ENCODE measurements around the gene TMEM125. TPM values are rescaled to one million over a fixed set of nuclear protein-coding genes. Genes with fewer than 3 reads are reported as not detected.
A peak's percentile ranks its signal among the peaks of the same experiment; 100 is the strongest.

TMEM125 gene
- total and polyA plus RNA-seq, 2 of the 4 experiments (the other 2 are of a cell fraction) = under 0.01 to 0.03 TPM

- Histone ChIP-seq H2BK20ac (ENCODE audit: low read depth, low read length) (no peak overlapping the region), H4K8ac (ENCODE audit: low read depth in 2 of 2, low read length in 2 of 2) (no peak overlapping the region), H4K91ac (ENCODE audit: insufficient read depth, low read depth, low read length) (no peak overlapping the region), H2BK5ac (ENCODE audit: low read depth, low read length, poor library complexity, severe bottlenecking) (no peak overlapping the region), H3K4me1 (ENCODE audit: control insufficient read depth, insufficient read depth, low read length) (peaks cover 5% of the 10 kb centered on the region), H2AK5ac (ENCODE audit: low read depth, low read length) (no peak overlapping the region), H3K36me3 (ENCODE audit: control insufficient read depth, insufficient read depth, low read length) (no peaks in the 10 kb centered on the region), H3K4ac (ENCODE audit: low read depth, low read length) (no peak overlapping the region), H3K18ac (ENCODE audit: low read depth, low read length) (no peak overlapping the region), H3K14ac (replicated peaks; ENCODE audit: low read depth, low read length) (no peak overlapping the region), H3K56ac (ENCODE audit: extremely low read depth, insufficient read depth, low read length) (no peak overlapping the region), H3K27ac (ENCODE audit: insufficient read depth, low read length) (no peak overlapping the region), H3K27me3 (ENCODE audit: control insufficient read depth, insufficient read depth, low read length) (no peaks in the 10 kb centered on the region), H3K4me3 (ENCODE audit: insufficient read depth, low read depth, low read length) (no peak overlapping the region), H3K9me1 (ENCODE audit: insufficient read depth, low read length) (peaks cover 3% of the 10 kb centered on the region; the same call in 1 of the 2 replicates), H2AFZ (replicated peaks; ENCODE audit: low read length, poor library complexity) (no peak overlapping the region), H3K9me3 (ENCODE audit: control insufficient read depth, insufficient read depth, low read length) (no peaks in the 10 kb centered on the region), H2AK9ac (replicated peaks; ENCODE audit: low read depth, low read length, poor library complexity) (peak overlapping the region; percentile 44), H4K5ac (ENCODE audit: low read depth, low read length) (no peak overlapping the region), H3K79me1 (ENCODE audit: low read depth in 1 of 2, low read length in 2 of 2) (no peaks in the 10 kb centered on the region), H3K23ac (ENCODE audit: low read depth, low read length) (no peak overlapping the region), H2BK120ac (ENCODE audit: low read depth, low read length) (no peak overlapping the region), H3K4me2 (ENCODE audit: low read depth, low read length) (no peak overlapping the region), H2BK15ac (ENCODE audit: low read depth, low read length) (no peak overlapping the region), H4K20me1 (ENCODE audit: insufficient read depth, low read length) (no peaks in the 10 kb centered on the region), H3K9ac (ENCODE audit: low read depth, low read length) (no peak overlapping the region)
- no peak for TF ChIP-seq USF2 (IDR thresholded peaks at IDR 0.05; ENCODE audit: low read depth, low read length)
- TF ChIP-seq SMC3 (IDR thresholded peaks at IDR 0.05; ENCODE audit: low read depth, low read length) = no peak
- no peak for TF ChIP-seq RFX5 (IDR thresholded peaks at IDR 0.05; ENCODE audit: low read depth, low read length)
- no peak for TF ChIP-seq FOS (IDR thresholded peaks at IDR 0.05; ENCODE audit: low read depth, low read length)
- no peak for TF ChIP-seq POLR2A (IDR thresholded peaks at IDR 0.05; ENCODE audit: low read depth, low read length)
- TF ChIP-seq MAZ (IDR thresholded peaks at IDR 0.05; ENCODE audit: borderline replicate concordance, low read depth, low read length) = no peak
- TF ChIP-seq CEBPB (IDR thresholded peaks at IDR 0.05; ENCODE audit: low read depth, low read length) = no peak
- TF ChIP-seq MXI1 (IDR thresholded peaks at IDR 0.05; ENCODE audit: borderline replicate concordance, low read depth, low read length) = no peak
- TF ChIP-seq RAD21 (IDR thresholded peaks at IDR 0.05; ENCODE audit: low read length) = no peak
- no peak for TF ChIP-seq MAFK (IDR thresholded peaks at IDR 0.05; ENCODE audit: low read depth, low read length)
- TF ChIP-seq ELK1 (IDR thresholded peaks at IDR 0.05; ENCODE audit: borderline replicate concordance, low read depth, low read length) = no peak
- no peak for TF ChIP-seq CHD1 (IDR thresholded peaks at IDR 0.05; ENCODE audit: low read depth, low read length)
- TF ChIP-seq BHLHE40 (IDR thresholded peaks at IDR 0.05; ENCODE audit: low read depth, low read length) = no peak
- TF ChIP-seq NFE2L2 (IDR thresholded peaks at IDR 0.05; ENCODE audit: low read depth, low read length) = no peak
- no peak for TF ChIP-seq RCOR1 (IDR thresholded peaks at IDR 0.05; ENCODE audit: insufficient replicate concordance, low read length)
- TF ChIP-seq CTCF (conservative IDR thresholded peaks at IDR 0.05; ENCODE audit: low read depth, low read length) = no peak
- DNase-seq (no peak), ATAC-seq (ENCODE audit: low read depth) (no peak)
- in situ Hi-C loops (cut with MboI; ENCODE audit: low sequenced_read_pairs) (no loop called here), intact Hi-C loops (cut with micrococcal nuclease) (no loop called here), dilution Hi-C loops (cut with HindIII; ENCODE audit: low sequenced_read_pairs, unreplicated experiment) (no loop called here)
- no CpG with 5 or more reads among the region's 4 CpGs for WGBS, 2 experiments (ENCODE audit: extremely low coverage in 2 of 2, insufficient read length in 1 of 2)
- BruUV-seq (replicated peaks) = no TSS peak
- CTCF ChIA-PET = no interaction called here
- POLR2A ChIA-PET (ENCODE audit: unreplicated experiment) = no interaction called here
Measured at GRCh38 chr1:43318831-43319230, 49.0 kb downstream of the TMEM125 start.

Data from IMR-90 (cell line).